T-helper 2 cell treated with Interferon-gamma antibody and Interleukin-4, amounts not matched to agents 100 ng/mL and 5 ng/mL, for 36 hours (primary cell): ENCODE measurements around the gene ERCC5. TPM values are rescaled to one million over a fixed set of nuclear protein-coding genes. Genes with fewer than 3 reads are reported as not detected.

Experiments used
- intact Hi-C: fragments of 100-400 bp; cut with micrococcal nuclease; formaldehyde crosslinking; loops from one replicate; pipeline ENCODE4 v1.15.1; 2023
- total RNA-seq: library from RNA; stranded (reverse); gene quantifications from 2 replicates; pipeline ENCODE4 v1.2.3, GENCODE V29; 2022

The ERCC5 gene
- total RNA-seq, 1 donor from 2014 or later = 69.1 TPM

- intact Hi-C loops = no loop called here
Observed at GRCh38 chr13:102838982-102839381, 6.8 kb upstream of the ERCC5 start.

- intact Hi-C loops = no loop called here
Observed at GRCh38 chr13:102839462-102839861, 6.4 kb upstream of the ERCC5 start.

GRCh38 chr13:102845289-102845629 lies 573 bp upstream of the ERCC5 start:
- intact Hi-C loops = loop anchor here (1.0 to 5.0 kb wide), 6 partner anchors 46 to 451 kb away; partner anchors contain the start of genes BIVM, TEX30 and TPP2

GRCh38 chr13:102846261-102847015 lies 606 bp downstream of the ERCC5 start:
- intact Hi-C loops = loop anchor here (1.0 to 5.0 kb wide), 4 partner anchors 120 to 266 kb away; no protein-coding TSS in a partner anchor

- intact Hi-C loops = loop anchor here (1.0 to 5.0 kb wide), 4 partner anchors 121 to 267 kb away; no protein-coding TSS in a partner anchor
Observed at GRCh38 chr13:102847272-102848234, 1.7 kb downstream of the ERCC5 start.

- intact Hi-C loops = loop anchor here (5.0 kb wide), 1 partner anchor 192 kb away; no protein-coding TSS in a partner anchor
Observed at GRCh38 chr13:102848956-102849355, 3.1 kb downstream of the ERCC5 start.

- intact Hi-C loops = no loop called here
Observed at GRCh38 chr13:102852556-102852955, 6.7 kb downstream of the ERCC5 start.

GRCh38 chr13:102854675-102855074 lies 8.8 kb downstream of the ERCC5 start:
- intact Hi-C loops = no loop called here

- intact Hi-C loops = no loop called here
Observed at GRCh38 chr13:102856557-102856956, 10.7 kb downstream of the ERCC5 start.

GRCh38 chr13:102862624-102863210 lies 16.9 kb downstream of the ERCC5 start:
- intact Hi-C loops = no loop called here

GRCh38 chr13:102863590-102863989 lies 17.8 kb downstream of the ERCC5 start:
- intact Hi-C loops = no loop called here

- intact Hi-C loops = no loop called here
Observed at GRCh38 chr13:102868366-102868936, 22.6 kb downstream of the ERCC5 start.

GRCh38 chr13:102869948-102870676 lies 24.3 kb downstream of the ERCC5 start:
- intact Hi-C loops = no loop called here

GRCh38 chr13:102870677-102871415 lies 25.0 kb downstream of the ERCC5 start:
- intact Hi-C loops = no loop called here

- intact Hi-C loops = no loop called here
Observed at GRCh38 chr13:102872131-102872530, 26.3 kb downstream of the ERCC5 start.

GRCh38 chr13:102872531-102872930 lies 26.7 kb downstream of the ERCC5 start:
- intact Hi-C loops = no loop called here

- intact Hi-C loops = no loop called here
Observed at GRCh38 chr13:102873653-102874052, 27.8 kb downstream of the ERCC5 start.

- intact Hi-C loops = no loop called here
Observed at GRCh38 chr13:102875256-102875655, 29.4 kb downstream of the ERCC5 start.

GRCh38 chr13:102877303-102877702 lies 31.5 kb downstream of the ERCC5 start:
- intact Hi-C loops = no loop called here

- intact Hi-C loops = no loop called here
Observed at GRCh38 chr13:102878481-102878880, 32.6 kb downstream of the ERCC5 start.
